ENCODE data around the gene YIPF2. TPM values are rescaled to one million over a fixed set of nuclear protein-coding genes. Genes with fewer than 3 reads are reported as not detected.
"Not testable (repeated sequence)": the region's sequence is repeated elsewhere in the genome, so short reads cannot be mapped to it uniquely, and the experiment has no call there.

YIPF2 gene
- polyA plus RNA-seq, 3 donors: 12.3 to 25.2 (median 15.5) TPM

DNA sequence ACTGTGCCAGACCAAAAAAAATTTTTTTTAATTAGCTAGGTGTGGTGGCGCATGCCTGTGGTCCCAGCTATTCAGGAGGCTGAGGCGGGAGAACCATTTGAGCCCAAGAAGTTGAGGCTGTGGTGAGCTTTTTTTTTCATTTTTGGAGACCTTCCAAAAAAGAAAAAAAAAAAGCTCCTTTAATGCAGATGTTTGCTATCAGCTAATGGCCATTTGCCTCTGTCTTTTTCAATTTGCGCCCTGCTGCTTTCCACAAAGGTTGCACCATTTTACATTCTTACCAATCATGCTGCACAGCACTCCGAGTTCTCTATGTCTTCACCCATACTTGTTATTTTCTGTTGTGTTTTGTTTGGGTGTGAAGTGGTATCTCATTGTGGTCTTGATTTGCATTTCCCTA lies 16.8 kb upstream of the YIPF2 start:
- no peaks in the 10 kb centered on the region for H3K79me2 ChIP-seq (ENCODE audit: insufficient read depth, low read length)
- Mint-ChIP-seq H3K27ac (no peak overlapping the region), H3K4me1 (peaks cover 1% of the 10 kb centered on the region), H3K27me3 (ENCODE audit: low read depth in 3 of 3) (no peaks in the 10 kb centered on the region), H3K9me3 (no peaks in the 10 kb centered on the region), H3K36me3 (no peaks in the 10 kb centered on the region), H3K4me3 (no peak overlapping the region)
- H3K27me3 ChIP-seq (ENCODE audit: control insufficient read depth in 2 of 2, insufficient read depth in 2 of 2, low read length in 2 of 2): no peaks in the 10 kb centered on the region
- H3K4me2 ChIP-seq (replicated peaks; ENCODE audit: extremely low read depth, low read length, poor library complexity, severe bottlenecking): no peak overlapping the region
- no peaks in the 10 kb centered on the region for H3K36me3 ChIP-seq (replicated peaks in 1 of 2; ENCODE audit: control insufficient read depth in 1 of 2, insufficient read depth in 2 of 2, low read length in 2 of 2)
- DNase-seq: no peak
- H3K9ac ChIP-seq (ENCODE audit: insufficient read depth, low read length, poor library complexity, severe bottlenecking): no peak overlapping the region
- 100% methylated on average over 2 of the region's 4 CpGs for WGBS (ENCODE audit: insufficient coverage)
- no peaks in the 10 kb centered on the region for H3K9me3 ChIP-seq (replicated peaks in 1 of 2; ENCODE audit: control insufficient read depth in 1 of 2, insufficient read depth in 1 of 2, low read length in 2 of 2)
- H3K27ac ChIP-seq (ENCODE audit: low read depth in 1 of 2, low read length in 2 of 2): no peak overlapping the region
- peaks cover 0 to 3% of the 10 kb centered on the region in 2 donors for H3K4me1 ChIP-seq (ENCODE audit: control insufficient read depth in 1 of 2, insufficient read depth in 2 of 2, low read length in 2 of 2)
- intact Hi-C loops (cut with micrococcal nuclease): loop anchor here in 1 of 2 donors (10.0 kb wide), 1 partner anchor 60 kb away; no protein-coding TSS in a partner anchor
- TF ChIP-seq, protein P1, sequence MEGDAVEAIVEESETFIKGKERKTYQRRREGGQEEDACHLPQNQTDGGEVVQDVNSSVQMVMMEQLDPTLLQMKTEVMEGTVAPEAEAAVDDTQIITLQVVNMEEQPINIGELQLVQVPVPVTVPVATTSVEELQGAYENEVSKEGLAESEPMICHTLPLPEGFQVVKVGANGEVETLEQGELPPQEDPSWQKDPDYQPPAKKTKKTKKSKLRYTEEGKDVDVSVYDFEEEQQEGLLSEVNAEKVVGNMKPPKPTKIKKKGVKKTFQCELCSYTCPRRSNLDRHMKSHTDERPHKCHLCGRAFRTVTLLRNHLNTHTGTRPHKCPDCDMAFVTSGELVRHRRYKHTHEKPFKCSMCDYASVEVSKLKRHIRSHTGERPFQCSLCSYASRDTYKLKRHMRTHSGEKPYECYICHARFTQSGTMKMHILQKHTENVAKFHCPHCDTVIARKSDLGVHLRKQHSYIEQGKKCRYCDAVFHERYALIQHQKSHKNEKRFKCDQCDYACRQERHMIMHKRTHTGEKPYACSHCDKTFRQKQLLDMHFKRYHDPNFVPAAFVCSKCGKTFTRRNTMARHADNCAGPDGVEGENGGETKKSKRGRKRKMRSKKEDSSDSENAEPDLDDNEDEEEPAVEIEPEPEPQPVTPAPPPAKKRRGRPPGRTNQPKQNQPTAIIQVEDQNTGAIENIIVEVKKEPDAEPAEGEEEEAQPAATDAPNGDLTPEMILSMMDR (IDR thresholded peaks at IDR 0.05): no peak
- no peak overlapping the region for H2AFZ ChIP-seq (ENCODE audit: insufficient read depth, low read depth, low read length, poor library complexity, severe bottlenecking)
- H4K20me1 ChIP-seq (ENCODE audit: insufficient read depth, low read length): no peaks in the 10 kb centered on the region
- H3K4me3 ChIP-seq (replicated peaks in 1 of 3; ENCODE audit: low read depth in 2 of 3, low read length in 3 of 3): no peak overlapping the region

DNA sequence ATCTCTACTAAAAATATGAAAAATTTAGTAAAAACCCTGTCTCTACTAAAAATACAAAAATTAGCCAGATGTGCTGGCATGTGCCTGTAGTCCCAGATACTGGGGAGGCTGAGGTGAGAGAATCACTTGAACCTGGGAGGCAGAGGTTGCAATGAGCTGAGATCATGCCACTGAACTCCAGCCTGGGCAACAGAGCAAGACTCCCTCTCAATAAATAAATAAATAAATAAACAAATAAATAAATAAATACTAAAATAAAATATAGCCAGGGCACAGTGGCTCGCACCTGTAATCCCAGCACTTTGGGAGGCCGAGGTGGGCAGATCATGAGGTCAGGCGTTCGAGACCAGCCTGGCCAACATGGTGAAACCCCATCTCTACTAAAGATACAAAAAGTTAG lies 15.0 kb upstream of the YIPF2 start:
- not testable (repeated sequence) for H3K4me1 Mint-ChIP-seq; H4K20me1 ChIP-seq (ENCODE audit: insufficient read depth, low read length); H3K36me3 ChIP-seq (replicated peaks in 1 of 2; ENCODE audit: control insufficient read depth in 1 of 2, insufficient read depth in 2 of 2, low read length in 2 of 2); H3K36me3 Mint-ChIP-seq; H3K4me3 Mint-ChIP-seq; H3K27me3 ChIP-seq (ENCODE audit: control insufficient read depth in 2 of 2, insufficient read depth in 2 of 2, low read length in 2 of 2); H3K9ac ChIP-seq (ENCODE audit: insufficient read depth, low read length, poor library complexity, severe bottlenecking); DNase-seq; H3K4me3 ChIP-seq (replicated peaks in 1 of 3; ENCODE audit: low read depth in 2 of 3, low read length in 3 of 3); H3K4me2 ChIP-seq (replicated peaks; ENCODE audit: extremely low read depth, low read length, poor library complexity, severe bottlenecking); H3K27ac ChIP-seq (ENCODE audit: low read depth in 1 of 2, low read length in 2 of 2); H3K9me3 Mint-ChIP-seq; H3K79me2 ChIP-seq (ENCODE audit: insufficient read depth, low read length); H3K27me3 Mint-ChIP-seq (ENCODE audit: low read depth in 3 of 3); H2AFZ ChIP-seq (ENCODE audit: insufficient read depth, low read depth, low read length, poor library complexity, severe bottlenecking); H3K27ac Mint-ChIP-seq; H3K4me1 ChIP-seq (ENCODE audit: control insufficient read depth in 1 of 2, insufficient read depth in 2 of 2, low read length in 2 of 2); H3K9me3 ChIP-seq (replicated peaks in 1 of 2; ENCODE audit: control insufficient read depth in 1 of 2, insufficient read depth in 1 of 2, low read length in 2 of 2)
- intact Hi-C loops (cut with micrococcal nuclease): loop anchor here in 1 of 2 donors (10.0 kb wide), 1 partner anchor 61 kb away; no protein-coding TSS in a partner anchor
- no CpG with 5 or more reads among the region's 4 CpGs for whole genome bisulfite sequencing (ENCODE audit: insufficient coverage)

DNA sequence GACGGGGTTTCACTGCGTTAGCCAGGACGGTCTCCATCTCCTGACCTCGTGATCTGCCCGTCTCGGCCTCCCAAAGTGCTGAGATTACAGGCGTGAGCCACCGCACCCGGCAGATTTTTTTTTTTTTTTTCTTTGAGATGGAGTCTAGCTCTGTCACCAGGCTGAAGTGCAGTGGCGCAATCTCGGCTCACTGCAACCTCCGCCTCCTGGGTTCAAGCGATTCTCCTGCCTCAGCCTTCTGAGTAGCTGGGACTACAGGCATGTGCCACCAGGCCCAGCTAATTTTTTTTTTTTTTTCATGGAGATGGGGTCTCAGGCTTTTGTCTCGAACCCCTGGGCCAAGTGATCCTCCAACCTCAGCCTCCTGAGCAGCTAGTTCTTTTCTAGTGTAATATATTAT lies 13.2 kb upstream of the YIPF2 start:
- not testable (repeated sequence) for H3K79me2 ChIP-seq (ENCODE audit: insufficient read depth, low read length); H3K4me1 Mint-ChIP-seq; H3K4me1 ChIP-seq (ENCODE audit: control insufficient read depth in 1 of 2, insufficient read depth in 2 of 2, low read length in 2 of 2); H3K27ac ChIP-seq (ENCODE audit: low read depth in 1 of 2, low read length in 2 of 2); H3K36me3 ChIP-seq (replicated peaks in 1 of 2; ENCODE audit: control insufficient read depth in 1 of 2, insufficient read depth in 2 of 2, low read length in 2 of 2); DNase-seq; H3K36me3 Mint-ChIP-seq; H3K4me3 ChIP-seq (replicated peaks in 1 of 3; ENCODE audit: low read depth in 2 of 3, low read length in 3 of 3); H3K9me3 ChIP-seq (replicated peaks in 1 of 2; ENCODE audit: control insufficient read depth in 1 of 2, insufficient read depth in 1 of 2, low read length in 2 of 2); H3K4me3 Mint-ChIP-seq; H3K4me2 ChIP-seq (replicated peaks; ENCODE audit: extremely low read depth, low read length, poor library complexity, severe bottlenecking); H3K27me3 ChIP-seq (ENCODE audit: control insufficient read depth in 2 of 2, insufficient read depth in 2 of 2, low read length in 2 of 2); H3K27ac Mint-ChIP-seq; H3K9me3 Mint-ChIP-seq; H2AFZ ChIP-seq (ENCODE audit: insufficient read depth, low read depth, low read length, poor library complexity, severe bottlenecking); H4K20me1 ChIP-seq (ENCODE audit: insufficient read depth, low read length); H3K9ac ChIP-seq (ENCODE audit: insufficient read depth, low read length, poor library complexity, severe bottlenecking); H3K27me3 Mint-ChIP-seq (ENCODE audit: low read depth in 3 of 3)
- WGBS (ENCODE audit: insufficient coverage): no CpG with 5 or more reads among the region's 14 CpGs
- intact Hi-C loops (cut with micrococcal nuclease): loop anchor here in 1 of 2 donors (10.0 kb wide), 1 partner anchor 63 kb away; no protein-coding TSS in a partner anchor
